Left forelimb (tissue), 1 donor: ENCODE data around the gene MRPS31.
"Not testable (repeated sequence)": the region's sequence is repeated elsewhere in the genome, so short reads cannot be mapped to it uniquely, and the experiment has no call there.

Experiments used
- DNase-seq: peaks from one replicate; pipeline ENCODE4 v3.0.0-alpha.2; 2018; ENCODE audit warnings: low spot score

MRPS31 gene

GRCh38 chr13:40789275-40790153, 18.5 kb upstream of the MRPS31 start, which contains the start of gene SLC25A15:
SLC25A15 (plus strand) TSS chr13:40789611; CDS start chr13:40793227, 3,616 bp downstream.
- DNase-seq: peak; percentile 87

GRCh38 chr13:40788540-40789274, 17.7 kb upstream of the MRPS31 start:
- DNase-seq: not testable (repeated sequence)

DNA sequence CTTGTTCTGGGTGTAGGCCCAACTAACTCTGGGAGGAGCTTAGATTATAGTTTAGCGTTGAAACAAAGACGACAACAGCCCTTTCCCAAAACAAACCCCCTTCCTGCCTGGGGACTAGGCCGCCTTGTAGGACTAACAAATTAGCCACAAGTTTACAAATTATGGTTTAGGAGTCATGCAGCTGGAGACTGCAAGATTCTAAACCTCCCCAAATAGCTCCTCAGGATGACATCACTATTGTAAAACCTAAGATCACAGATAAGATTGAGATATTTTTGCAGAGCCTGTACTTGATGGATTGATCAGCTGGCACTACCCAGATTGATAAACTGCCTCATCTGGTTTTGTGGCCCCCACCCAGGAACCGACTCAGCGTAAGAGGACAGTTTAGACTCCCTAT, 16.1 kb upstream of the MRPS31 start:
- no peak for DNase-seq

- no peak for DNase-seq
These were observed 15.6 kb upstream of the MRPS31 start for GRCh38 chr13:40786568-40786996.

DNA sequence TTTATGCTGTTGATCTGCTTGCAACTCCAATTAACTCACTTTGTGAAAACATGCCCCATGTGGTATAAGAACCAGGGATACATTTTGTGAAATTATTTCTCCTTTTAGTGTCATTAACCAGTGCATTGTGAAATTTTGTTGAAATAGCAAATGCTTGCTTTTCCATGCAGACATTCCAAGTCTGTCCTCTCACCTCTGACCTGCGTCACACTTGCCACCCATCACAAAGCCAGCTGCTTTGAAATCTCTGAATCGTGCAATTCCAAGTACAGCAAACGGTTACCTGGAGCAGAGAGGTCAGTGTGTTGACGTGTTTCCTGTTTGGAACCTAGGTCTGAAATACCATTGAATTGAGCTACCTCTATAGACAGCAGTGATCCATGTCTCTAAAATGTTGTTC, 13.6 kb upstream of the MRPS31 start:
- DNase-seq: no peak

- DNase-seq: not testable (repeated sequence)
These were observed 12.0 kb upstream of the MRPS31 start for GRCh38 chr13:40782971-40783370.

DNA sequence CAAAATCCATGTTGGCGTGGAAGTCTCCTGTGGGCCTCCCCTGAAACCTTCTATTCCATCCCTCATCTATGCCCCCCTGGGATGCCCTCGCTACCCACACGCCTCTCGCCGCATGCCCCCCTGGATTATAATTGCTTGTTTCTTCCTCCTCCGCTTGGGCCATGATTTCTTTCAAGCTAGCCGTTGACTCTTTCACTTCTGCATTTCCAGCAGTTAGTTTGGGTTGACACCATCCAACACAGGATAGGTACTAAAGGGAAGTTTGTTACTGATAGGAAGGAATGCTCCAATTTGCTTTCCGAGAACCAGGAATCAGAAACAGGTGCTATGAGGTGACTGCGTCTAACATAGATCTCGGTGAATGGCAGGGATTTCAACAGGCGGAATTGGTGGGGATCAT, 10.7 kb upstream of the MRPS31 start:
- no peak for DNase-seq

GRCh38 chr13:40780822-40781401, 9.9 kb upstream of the MRPS31 start:
- no peak for DNase-seq

DNA sequence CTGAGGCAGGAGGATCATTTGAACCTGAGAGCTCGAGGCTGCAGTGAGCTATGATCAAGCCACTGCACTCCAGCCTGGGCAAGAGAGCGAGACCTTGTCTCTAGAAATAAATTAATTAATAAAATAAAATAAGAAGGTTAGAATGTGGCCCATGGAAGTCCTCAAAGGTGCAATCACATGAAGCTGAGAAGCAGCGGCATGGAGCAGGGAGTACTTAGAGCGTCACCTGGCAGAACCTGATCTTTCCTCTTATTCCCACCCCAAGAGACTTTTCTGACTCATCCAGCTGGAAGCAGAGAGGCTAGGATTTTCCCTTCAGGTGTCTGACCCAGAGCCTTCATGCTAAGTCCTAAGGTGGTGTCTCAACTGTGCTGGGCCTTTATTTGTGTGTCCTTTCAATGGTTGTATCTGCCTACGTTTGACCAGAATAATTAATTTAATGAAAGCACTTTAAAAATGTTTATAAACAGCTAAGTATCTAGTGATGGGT, 8.9 kb upstream of the MRPS31 start:
- no peak for DNase-seq

- no peak for DNase-seq
These were observed 8.1 kb upstream of the MRPS31 start for GRCh38 chr13:40779049-40779448.

GRCh38 chr13:40777809-40778175, 6.8 kb upstream of the MRPS31 start:
- DNase-seq: no peak

DNA sequence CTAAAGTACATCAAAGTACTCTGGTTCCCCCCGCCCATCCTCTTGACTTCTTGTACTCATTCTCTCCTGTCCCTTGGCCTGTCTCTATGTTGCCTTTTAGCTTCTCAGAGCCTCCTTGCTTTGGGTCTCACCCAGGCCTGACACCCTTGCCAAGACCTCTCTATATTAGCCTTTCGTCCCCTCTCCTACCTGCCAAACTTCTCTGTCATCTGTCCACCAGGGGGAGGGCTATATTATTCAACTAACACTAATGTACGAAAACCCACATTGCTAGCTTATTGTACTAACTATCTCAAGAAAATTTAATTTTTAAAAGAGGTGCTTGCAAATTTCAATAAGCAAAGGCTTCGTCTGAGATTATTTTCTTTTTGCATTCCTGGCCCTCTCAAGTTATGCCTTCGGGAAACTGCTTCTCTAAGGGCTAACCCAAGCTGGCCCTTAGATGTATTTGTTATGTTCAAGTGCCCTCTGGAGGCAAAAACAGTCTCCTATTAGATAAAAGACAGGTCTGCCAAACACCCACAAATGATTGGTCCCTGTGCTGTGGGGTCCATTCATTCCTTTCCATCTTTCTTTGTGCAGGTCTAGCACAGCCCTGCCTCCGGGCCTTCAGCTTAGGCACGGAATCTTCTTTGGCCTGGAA, 6.3 kb upstream of the MRPS31 start:
- DNase-seq: no peak

- DNase-seq: no peak
These were observed 5.7 kb upstream of the MRPS31 start for GRCh38 chr13:40776681-40777165.

DNA sequence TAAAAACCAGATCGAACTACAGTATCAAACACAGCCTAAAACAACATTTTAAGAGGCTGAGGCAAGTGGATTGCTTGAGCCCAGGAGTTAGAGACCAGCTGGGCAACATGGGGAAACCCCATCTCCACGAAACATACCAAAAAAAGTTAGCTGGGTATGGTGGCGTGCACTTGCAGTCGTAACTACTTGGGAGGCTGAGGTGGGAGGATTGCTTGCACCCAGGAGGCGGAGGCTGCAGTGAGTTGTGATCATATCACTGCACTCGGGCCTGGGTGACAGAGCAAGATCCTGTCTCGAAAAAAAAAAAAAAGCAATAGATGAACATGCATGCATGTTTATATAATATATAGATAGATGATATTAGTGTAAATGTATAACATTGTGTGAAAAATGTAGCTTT, 5.2 kb upstream of the MRPS31 start:
- DNase-seq: no peak

DNA sequence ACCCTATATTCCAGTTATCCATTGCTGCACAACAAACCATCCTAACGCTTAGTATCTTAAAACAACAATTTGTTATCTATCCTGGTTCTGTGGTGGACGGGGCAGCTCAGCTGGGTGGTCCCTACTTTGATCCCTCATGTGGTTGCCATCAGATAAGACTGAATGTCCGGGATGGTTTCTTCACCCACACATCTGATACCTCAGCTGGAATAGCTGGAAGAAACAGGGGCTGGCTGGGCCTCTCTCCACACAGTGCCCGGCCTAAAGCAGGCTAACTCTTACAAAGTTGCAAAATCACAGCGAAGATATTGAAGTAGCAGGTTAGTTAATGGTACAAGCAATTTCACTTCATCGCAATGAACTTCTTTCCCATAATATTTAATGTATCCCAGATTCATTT, 3.7 kb upstream of the MRPS31 start:
- DNase-seq: no peak

- DNase-seq: no peak
These were observed 1.9 kb upstream of the MRPS31 start for GRCh38 chr13:40772765-40773473.

DNA sequence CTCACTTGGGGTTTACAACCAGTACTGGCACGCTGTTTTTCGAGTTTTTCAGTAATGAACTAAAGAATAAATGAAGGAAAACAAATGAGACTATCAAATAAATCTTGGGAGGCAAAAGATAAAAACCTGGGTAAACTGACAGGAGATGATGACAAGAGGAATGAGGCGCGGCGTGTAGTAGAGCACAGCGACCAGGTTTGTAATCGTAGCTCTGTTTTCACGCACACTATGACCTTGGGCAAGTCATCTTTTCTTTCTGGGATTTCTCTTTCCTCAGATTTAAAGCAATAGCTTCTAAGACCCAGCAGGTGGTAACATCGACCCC, 419 bp downstream of the MRPS31 start:
- no peak for DNase-seq

DNA sequence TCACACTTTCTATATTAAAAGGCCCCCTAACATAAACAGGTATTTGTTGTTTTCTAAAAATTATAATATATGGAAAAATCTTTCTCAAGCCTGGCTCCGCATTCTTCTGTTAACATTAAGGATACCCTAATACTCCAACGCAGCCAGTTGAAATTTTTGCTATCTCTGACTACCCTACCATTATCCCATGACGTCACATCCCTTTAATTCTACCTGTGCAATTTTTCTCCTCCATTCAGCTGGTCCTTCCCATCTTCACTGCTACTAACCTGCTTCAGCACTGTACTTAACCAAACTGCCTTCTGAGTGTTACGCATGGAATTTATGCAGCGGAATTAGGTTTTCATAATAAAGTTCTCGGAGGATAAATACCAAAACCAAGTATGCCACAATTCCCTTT, 1.0 kb downstream of the MRPS31 start:
- no peak for DNase-seq

- no peak for DNase-seq
These were observed 5.4 kb downstream of the MRPS31 start for GRCh38 chr13:40765602-40766001.

- no peak for DNase-seq
These were observed 6.2 kb downstream of the MRPS31 start for GRCh38 chr13:40764587-40765403.

DNA sequence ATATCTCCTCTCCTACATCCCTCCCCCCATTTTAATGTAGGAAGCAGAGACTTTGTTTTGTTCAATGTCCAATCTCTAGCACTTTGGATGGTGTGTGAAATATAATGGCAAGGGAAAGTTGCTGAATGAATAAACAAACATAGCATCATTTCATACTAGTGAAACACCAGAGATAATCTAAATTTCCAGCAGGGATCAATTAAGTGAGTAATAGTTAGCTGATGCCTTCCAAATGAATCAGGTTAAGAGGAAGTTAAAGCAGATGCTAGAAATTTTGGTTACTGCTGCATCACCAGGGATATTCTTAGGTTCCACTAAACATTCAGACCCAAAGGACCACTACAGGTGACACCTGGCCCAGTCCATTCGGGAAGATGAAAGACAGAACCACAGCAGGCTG, 8.1 kb downstream of the MRPS31 start:
- DNase-seq: no peak
